ENCODE measurements around the gene DOCK2. TPM values are rescaled to one million over a fixed set of nuclear protein-coding genes. Genes with fewer than 3 reads are reported as not detected.

Gene DOCK2
- total RNA-seq, 1 donor from 2014 or later: 108 TPM

- Histone ChIP-seq H3K36me3 (no peaks in the 10 kb centered on the region), H3K27ac (no peak overlapping the region), H3K4me3 (no peak overlapping the region), H3K9me3 (no peaks in the 10 kb centered on the region), H3K4me1 (no peaks in the 10 kb centered on the region), H3K27me3 (ENCODE audit: low read depth) (no peaks in the 10 kb centered on the region)
- intact Hi-C loops (cut with DNase I): no loop called here
- DNase-seq (no peak), ATAC-seq (no peak)
- TF ChIP-seq CTCF (IDR thresholded peaks at IDR 0.05): no peak
Observed at GRCh38 chr5:169772256-169772655, 135.2 kb downstream of the DOCK2 start.

GRCh38 chr5:169772688-169773087, 135.6 kb downstream of the DOCK2 start:
- DNase-seq: no peak
- H3K4me1 ChIP-seq: no peaks in the 10 kb centered on the region
- no peak overlapping the region for H3K4me3 ChIP-seq
- no peaks in the 10 kb centered on the region for H3K27me3 ChIP-seq (ENCODE audit: low read depth)
- TF ChIP-seq CTCF (IDR thresholded peaks at IDR 0.05): no peak
- H3K9me3 ChIP-seq: no peaks in the 10 kb centered on the region
- ATAC-seq: no peak
- H3K36me3 ChIP-seq: no peaks in the 10 kb centered on the region
- intact Hi-C loops (cut with DNase I): no loop called here
- H3K27ac ChIP-seq: no peak overlapping the region

GRCh38 chr5:169777159-169777558, 140.1 kb downstream of the DOCK2 start:
- Histone ChIP-seq H3K36me3 (no peaks in the 10 kb centered on the region), H3K4me3 (no peak overlapping the region), H3K27ac (no peak overlapping the region), H3K27me3 (ENCODE audit: low read depth) (no peaks in the 10 kb centered on the region), H3K4me1 (no peaks in the 10 kb centered on the region), H3K9me3 (no peaks in the 10 kb centered on the region)
- ATAC-seq: no peak
- intact Hi-C loops (cut with DNase I): no loop called here
- no peak for TF ChIP-seq CTCF (IDR thresholded peaks at IDR 0.05)
- no peak for DNase-seq

GRCh38 chr5:169778622-169779596, 141.8 kb downstream of the DOCK2 start:
- no peak for DNase-seq
- no peak overlapping the region for H3K27ac ChIP-seq
- no peak overlapping the region for H3K4me3 ChIP-seq
- no peaks in the 10 kb centered on the region for H3K4me1 ChIP-seq
- no peaks in the 10 kb centered on the region for H3K27me3 ChIP-seq (ENCODE audit: low read depth)
- H3K9me3 ChIP-seq: no peaks in the 10 kb centered on the region
- intact Hi-C loops (cut with DNase I): no loop called here
- TF ChIP-seq CTCF (IDR thresholded peaks at IDR 0.05): no peak
- ATAC-seq: no peak
- no peaks in the 10 kb centered on the region for H3K36me3 ChIP-seq

GRCh38 chr5:169781420-169782345, 144.6 kb downstream of the DOCK2 start:
- no peak for DNase-seq
- no peaks in the 10 kb centered on the region for H3K9me3 ChIP-seq
- H3K36me3 ChIP-seq: no peaks in the 10 kb centered on the region
- H3K4me1 ChIP-seq: no peaks in the 10 kb centered on the region
- intact Hi-C loops (cut with DNase I): no loop called here
- ATAC-seq: no peak
- no peak overlapping the region for H3K27ac ChIP-seq
- no peak for TF ChIP-seq CTCF (IDR thresholded peaks at IDR 0.05)
- H3K27me3 ChIP-seq (ENCODE audit: low read depth): no peaks in the 10 kb centered on the region
- H3K4me3 ChIP-seq: no peak overlapping the region
